ENCODE measurements around the gene GRIA4. TPM values are rescaled to one million over a fixed set of nuclear protein-coding genes. Genes with fewer than 3 reads are reported as not detected.

GRIA4 gene
- polyA plus RNA-seq, 1 donor from 2014 or later = 6.3 TPM

DNA sequence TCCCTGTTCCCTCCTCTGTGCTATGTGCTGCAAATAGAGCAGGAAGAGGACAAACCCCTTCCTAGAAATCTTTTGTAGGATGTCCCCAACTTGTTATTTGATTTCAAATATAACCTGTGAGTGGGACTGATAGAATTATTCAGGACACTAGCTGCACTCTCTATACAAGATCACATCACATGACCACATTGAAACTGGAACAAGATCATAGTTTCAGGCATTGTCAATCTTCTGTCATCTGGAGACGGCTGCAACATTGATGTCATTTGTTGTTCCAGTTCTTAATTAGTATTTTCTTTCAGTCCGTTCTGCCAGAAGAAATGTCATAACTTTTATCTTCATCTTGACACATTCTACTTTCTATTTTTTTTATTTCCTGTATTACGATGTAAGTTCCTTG, 89.3 kb downstream of the GRIA4 start:
- H3K4me2 ChIP-seq (ENCODE audit: low read length) = no peak overlapping the region
- no peak overlapping the region for H2AFZ ChIP-seq (ENCODE audit: low read depth, low read length)
- no peaks in the 10 kb centered on the region for H3K27me3 ChIP-seq (ENCODE audit: insufficient read depth, low read depth, low read length)
- no peaks in the 10 kb centered on the region for H3K9me2 ChIP-seq (ENCODE audit: insufficient read depth, low read length)
- no peaks in the 10 kb centered on the region for H4K20me1 ChIP-seq (ENCODE audit: insufficient read depth)
- no peak overlapping the region for H3K27ac ChIP-seq (ENCODE audit: low read length)
- no peak overlapping the region for H3K9ac ChIP-seq (ENCODE audit: low read length)
- no peak overlapping the region for H3K4me3 ChIP-seq (ENCODE audit: low read length)
- no peaks in the 10 kb centered on the region for H3K79me2 ChIP-seq (replicated peaks; ENCODE audit: insufficient read depth, low read length)
- no peak for TF ChIP-seq RAD21 (conservative IDR thresholded peaks at IDR 0.05)
- TF ChIP-seq EZH2 (IDR thresholded peaks at IDR 0.05; ENCODE audit: borderline replicate concordance, insufficient read depth, low read length, poor library complexity, severe bottlenecking) = no peak
- no peak for TF ChIP-seq POLR2AphosphoS5 (IDR thresholded peaks at IDR 0.05)
- TF ChIP-seq SMC3 (conservative IDR thresholded peaks at IDR 0.05; ENCODE audit: poor library complexity) = no peak
- TF ChIP-seq, protein P1, sequence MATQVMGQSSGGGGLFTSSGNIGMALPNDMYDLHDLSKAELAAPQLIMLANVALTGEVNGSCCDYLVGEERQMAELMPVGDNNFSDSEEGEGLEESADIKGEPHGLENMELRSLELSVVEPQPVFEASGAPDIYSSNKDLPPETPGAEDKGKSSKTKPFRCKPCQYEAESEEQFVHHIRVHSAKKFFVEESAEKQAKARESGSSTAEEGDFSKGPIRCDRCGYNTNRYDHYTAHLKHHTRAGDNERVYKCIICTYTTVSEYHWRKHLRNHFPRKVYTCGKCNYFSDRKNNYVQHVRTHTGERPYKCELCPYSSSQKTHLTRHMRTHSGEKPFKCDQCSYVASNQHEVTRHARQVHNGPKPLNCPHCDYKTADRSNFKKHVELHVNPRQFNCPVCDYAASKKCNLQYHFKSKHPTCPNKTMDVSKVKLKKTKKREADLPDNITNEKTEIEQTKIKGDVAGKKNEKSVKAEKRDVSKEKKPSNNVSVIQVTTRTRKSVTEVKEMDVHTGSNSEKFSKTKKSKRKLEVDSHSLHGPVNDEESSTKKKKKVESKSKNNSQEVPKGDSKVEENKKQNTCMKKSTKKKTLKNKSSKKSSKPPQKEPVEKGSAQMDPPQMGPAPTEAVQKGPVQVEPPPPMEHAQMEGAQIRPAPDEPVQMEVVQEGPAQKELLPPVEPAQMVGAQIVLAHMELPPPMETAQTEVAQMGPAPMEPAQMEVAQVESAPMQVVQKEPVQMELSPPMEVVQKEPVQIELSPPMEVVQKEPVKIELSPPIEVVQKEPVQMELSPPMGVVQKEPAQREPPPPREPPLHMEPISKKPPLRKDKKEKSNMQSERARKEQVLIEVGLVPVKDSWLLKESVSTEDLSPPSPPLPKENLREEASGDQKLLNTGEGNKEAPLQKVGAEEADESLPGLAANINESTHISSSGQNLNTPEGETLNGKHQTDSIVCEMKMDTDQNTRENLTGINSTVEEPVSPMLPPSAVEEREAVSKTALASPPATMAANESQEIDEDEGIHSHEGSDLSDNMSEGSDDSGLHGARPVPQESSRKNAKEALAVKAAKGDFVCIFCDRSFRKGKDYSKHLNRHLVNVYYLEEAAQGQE (IDR thresholded peaks at IDR 0.05; ENCODE audit: borderline replicate concordance) = no peak
- TF ChIP-seq, protein P2, sequence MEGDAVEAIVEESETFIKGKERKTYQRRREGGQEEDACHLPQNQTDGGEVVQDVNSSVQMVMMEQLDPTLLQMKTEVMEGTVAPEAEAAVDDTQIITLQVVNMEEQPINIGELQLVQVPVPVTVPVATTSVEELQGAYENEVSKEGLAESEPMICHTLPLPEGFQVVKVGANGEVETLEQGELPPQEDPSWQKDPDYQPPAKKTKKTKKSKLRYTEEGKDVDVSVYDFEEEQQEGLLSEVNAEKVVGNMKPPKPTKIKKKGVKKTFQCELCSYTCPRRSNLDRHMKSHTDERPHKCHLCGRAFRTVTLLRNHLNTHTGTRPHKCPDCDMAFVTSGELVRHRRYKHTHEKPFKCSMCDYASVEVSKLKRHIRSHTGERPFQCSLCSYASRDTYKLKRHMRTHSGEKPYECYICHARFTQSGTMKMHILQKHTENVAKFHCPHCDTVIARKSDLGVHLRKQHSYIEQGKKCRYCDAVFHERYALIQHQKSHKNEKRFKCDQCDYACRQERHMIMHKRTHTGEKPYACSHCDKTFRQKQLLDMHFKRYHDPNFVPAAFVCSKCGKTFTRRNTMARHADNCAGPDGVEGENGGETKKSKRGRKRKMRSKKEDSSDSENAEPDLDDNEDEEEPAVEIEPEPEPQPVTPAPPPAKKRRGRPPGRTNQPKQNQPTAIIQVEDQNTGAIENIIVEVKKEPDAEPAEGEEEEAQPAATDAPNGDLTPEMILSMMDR (IDR thresholded peaks at IDR 0.05; ENCODE audit: poor library complexity, severe bottlenecking) = no peak
- no peak for TF ChIP-seq EP300 (conservative IDR thresholded peaks at IDR 0.05; ENCODE audit: poor library complexity, severe bottlenecking)
- no peak for TF ChIP-seq TAF1 (IDR thresholded peaks at IDR 0.05; ENCODE audit: low read depth)
- no peak for TF ChIP-seq MXI1 (conservative IDR thresholded peaks at IDR 0.05; ENCODE audit: poor library complexity, severe bottlenecking)
- no peaks in the 10 kb centered on the region for H3K9me3 ChIP-seq (ENCODE audit: low read length)
- H3K36me3 ChIP-seq (ENCODE audit: insufficient read depth, low read length) = no peaks in the 10 kb centered on the region
- H3F3A ChIP-seq (ENCODE audit: insufficient read depth, low read length, poor library complexity, severe bottlenecking) = no peaks in the 10 kb centered on the region

DNA sequence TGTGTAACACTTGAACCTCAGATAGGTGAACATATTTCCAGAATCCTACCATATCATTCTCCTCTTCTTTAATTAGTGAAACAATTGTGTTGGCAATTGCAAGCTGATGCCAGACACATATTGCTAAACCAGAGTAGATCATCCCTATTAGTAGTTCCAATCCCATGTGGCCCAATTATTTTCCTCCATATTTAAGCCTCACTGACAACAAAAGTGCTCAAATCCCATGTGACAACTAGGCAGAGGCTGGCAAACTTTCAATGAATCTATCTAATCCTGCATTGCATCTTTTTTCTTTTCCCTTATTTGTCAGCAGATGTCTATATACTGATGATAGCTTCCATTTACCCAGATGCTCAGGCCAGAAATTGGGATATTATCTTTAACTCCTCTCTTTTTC, 90.4 kb downstream of the GRIA4 start:
- no peaks in the 10 kb centered on the region for H3K9me2 ChIP-seq (ENCODE audit: insufficient read depth, low read length)
- H3K9ac ChIP-seq (ENCODE audit: low read length) = no peak overlapping the region
- no peaks in the 10 kb centered on the region for H3K9me3 ChIP-seq (ENCODE audit: low read length)
- H3K27me3 ChIP-seq (ENCODE audit: insufficient read depth, low read depth, low read length) = no peaks in the 10 kb centered on the region
- TF ChIP-seq, protein P2 (IDR thresholded peaks at IDR 0.05; ENCODE audit: poor library complexity, severe bottlenecking) = no peak
- TF ChIP-seq EZH2 (IDR thresholded peaks at IDR 0.05; ENCODE audit: borderline replicate concordance, insufficient read depth, low read length, poor library complexity, severe bottlenecking) (no peak), EP300 (conservative IDR thresholded peaks at IDR 0.05; ENCODE audit: poor library complexity, severe bottlenecking) (no peak), TAF1 (IDR thresholded peaks at IDR 0.05; ENCODE audit: low read depth) (no peak), MXI1 (conservative IDR thresholded peaks at IDR 0.05; ENCODE audit: poor library complexity, severe bottlenecking) (no peak)
- no peak overlapping the region for H3K4me2 ChIP-seq (ENCODE audit: low read length)
- no peaks in the 10 kb centered on the region for H3F3A ChIP-seq (ENCODE audit: insufficient read depth, low read length, poor library complexity, severe bottlenecking)
- no peak overlapping the region for H3K4me3 ChIP-seq (ENCODE audit: low read length)
- H3K79me2 ChIP-seq (replicated peaks; ENCODE audit: insufficient read depth, low read length) = no peaks in the 10 kb centered on the region
- H3K27ac ChIP-seq (ENCODE audit: low read length) = no peak overlapping the region
- H4K20me1 ChIP-seq (ENCODE audit: insufficient read depth) = no peaks in the 10 kb centered on the region
- no peak overlapping the region for H2AFZ ChIP-seq (ENCODE audit: low read depth, low read length)
- no peaks in the 10 kb centered on the region for H3K36me3 ChIP-seq (ENCODE audit: insufficient read depth, low read length)

Measured in neural cell (in vitro differentiated cells).